NCI-H2081 treated with DMSO at 0.1 percent for 48 hours (cell line): ENCODE measurements around the gene PIP5KL1.

Experiments
- DNase-seq: peaks from one replicate; lab custom pipeline; 2025; lab: John Stamatoyannopoulos, UW

Gene PIP5KL1, protein sequence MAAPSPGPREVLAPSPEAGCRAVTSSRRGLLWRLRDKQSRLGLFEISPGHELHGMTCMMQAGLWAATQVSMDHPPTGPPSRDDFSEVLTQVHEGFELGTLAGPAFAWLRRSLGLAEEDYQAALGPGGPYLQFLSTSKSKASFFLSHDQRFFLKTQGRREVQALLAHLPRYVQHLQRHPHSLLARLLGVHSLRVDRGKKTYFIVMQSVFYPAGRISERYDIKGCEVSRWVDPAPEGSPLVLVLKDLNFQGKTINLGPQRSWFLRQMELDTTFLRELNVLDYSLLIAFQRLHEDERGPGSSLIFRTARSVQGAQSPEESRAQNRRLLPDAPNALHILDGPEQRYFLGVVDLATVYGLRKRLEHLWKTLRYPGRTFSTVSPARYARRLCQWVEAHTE

DNA sequence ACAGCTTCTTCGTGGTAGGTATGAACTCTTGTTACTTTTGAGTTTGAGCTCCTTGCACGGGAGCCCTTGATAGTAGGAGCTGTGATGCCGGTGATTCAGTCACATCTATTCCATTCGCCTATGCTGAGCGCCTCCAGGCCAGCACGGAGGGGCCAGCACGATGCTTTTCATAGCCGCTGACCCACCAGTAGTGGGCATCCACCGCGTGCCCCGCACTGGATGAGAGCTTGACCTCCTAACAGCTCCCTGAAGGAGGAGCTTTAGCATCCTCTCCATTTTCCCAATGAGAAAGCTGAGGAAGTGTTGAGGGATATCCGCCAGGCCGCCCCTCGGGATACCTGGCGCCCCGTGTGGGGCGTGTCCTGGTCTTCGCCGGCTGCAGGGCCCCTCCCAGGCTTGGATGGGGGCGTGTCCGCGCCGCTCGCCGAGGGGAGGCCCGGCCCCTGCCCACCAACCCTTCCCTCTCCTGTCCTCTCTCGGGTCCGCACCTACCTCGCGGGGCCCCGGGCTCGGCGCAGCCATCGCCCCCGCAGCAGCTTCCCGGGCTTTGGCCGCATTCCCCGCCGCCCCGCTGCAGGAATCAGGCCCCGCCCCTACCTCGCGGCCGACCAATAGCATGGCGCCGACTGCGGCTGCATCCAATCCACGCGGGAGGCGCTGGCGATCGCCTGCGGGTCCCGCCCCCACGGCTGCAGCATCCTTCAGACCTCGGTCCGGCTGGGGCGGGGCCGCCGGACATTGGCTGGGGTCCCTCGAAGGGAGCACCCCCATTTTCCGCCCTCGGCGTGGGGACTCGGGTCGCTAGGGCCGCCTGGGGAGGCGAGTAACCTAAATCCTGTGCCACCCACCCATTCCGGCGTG, at the start of gene PIP5KL1:
Gene PIP5KL1 (minus strand): TSS at position 547 of the 861 bp plus-strand sequence. CDS start 25 bp downstream, at position 522.
- no peak for DNase-seq

DNA sequence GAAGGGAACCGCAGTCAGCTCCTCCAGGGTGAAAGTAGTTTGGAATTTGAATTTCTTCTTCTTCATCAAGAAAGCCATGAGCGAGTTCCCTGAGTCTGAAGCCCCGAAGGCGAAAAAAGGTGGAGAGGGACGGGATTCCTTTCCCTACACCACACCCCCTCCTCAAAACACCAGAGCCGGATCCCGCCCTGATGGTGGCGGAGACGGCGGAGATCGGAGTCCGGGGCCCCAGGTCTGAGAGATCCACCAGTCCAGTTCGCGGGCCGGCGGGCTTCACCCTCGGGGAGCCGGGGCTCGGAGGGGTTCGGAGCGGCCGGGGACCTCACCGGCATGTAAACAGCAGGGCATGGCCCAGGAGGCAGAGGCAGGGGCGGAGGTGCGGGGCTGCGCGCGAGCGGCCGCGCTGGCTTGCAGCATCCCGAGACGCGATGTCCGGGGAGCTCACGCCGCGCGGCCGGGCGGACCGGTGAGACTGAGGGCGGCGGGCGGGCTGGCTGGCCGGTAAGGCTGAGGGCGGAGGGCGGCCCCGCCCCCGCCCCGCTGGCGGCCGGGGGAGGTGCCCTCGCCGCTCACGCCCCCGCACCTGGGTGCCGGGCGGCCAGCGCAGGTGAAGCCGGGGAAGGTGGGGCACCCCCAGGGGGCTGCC, 49.6 kb upstream of the PIP5KL1 start:
- DNase-seq, result no peak

DNA sequence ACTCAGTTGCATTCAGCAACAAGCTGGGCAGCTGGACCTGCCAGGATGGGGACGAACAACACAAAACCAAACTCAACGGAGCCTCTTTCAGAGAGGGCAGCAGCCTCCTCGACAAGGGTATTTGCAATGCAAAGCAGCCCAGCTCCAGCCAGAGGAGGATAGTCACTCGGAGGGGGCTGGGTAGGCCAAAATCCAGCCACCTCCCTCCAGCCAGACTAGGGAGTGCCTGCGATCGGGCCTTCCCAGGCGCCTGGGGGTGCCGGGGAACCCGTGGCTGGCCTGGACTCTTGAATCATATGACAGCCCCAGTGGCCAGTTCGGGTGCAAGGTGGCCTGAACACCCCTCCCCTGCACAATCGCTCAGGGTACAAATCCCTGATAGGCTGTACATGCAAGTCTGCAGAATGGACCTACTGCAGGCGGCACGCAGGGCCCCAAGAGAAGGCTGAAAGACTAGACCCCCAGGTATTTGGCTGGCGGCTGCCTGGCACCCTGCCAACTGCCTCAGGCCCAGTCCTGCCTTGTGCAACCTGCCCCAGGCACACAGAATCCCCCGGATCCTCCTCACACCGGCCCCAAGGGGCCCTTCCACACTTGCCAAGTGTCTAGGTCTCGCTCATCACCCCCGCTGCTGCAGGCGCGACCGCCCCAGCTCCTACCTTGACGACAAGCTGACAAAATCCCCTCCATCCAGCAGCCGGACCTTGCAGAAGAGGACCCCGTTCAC, 48.9 kb upstream of the PIP5KL1 start:
- no peak for DNase-seq

DNA sequence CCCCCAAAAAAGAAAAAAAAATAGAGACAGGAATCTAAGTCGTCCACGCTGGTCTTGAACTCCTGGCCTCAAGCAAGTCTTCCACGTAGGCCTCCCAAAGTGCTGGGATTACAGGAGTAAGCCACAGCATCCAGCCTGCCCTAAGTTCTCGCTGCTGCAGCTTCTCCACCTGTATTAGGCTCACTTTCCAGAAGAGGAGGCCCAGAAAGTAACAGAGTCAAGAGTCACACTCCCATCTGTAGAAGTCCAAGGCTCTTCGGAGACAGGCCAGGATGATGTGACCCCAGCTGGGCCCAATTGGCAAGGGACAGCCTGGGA, 48.4 kb upstream of the PIP5KL1 start:
- DNase-seq, result no peak

DNA sequence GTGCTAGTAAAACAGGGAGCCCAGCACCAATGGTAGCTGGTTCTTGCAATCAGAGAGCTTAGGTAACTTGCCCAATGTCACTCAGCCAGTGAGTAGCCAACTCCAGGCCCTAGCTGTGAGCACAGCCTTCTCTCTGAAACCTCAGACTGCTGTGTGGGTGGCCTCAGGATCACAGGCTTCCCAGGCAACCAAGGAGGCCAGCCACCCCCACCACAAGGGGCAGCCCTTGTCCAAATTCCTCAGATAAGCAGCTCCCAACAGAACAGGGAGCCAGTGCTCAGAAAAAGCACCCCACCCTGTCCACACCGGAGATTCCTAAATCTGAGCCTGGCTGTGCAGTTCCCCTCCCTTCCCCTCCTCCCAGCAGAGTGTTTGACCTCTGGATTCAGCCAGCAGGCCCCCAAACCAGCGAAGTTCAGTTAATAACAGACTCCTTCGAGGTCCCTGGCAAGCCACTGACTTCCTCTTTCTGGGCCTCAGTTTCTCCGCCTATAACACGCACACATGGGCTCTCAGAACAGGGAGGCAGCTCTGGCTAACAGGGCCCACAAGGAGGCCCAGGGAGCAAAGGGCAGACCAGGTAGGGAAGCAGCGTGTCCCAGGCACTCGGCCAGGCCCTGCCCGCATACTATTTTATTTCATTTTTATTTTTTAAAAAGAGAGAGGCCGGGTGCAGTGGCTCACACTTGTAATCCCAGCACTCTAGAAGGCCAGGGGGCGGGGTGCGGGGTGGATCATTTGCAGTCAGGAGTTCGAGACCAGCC, 47.5 kb upstream of the PIP5KL1 start:
- no peak for DNase-seq

DNA sequence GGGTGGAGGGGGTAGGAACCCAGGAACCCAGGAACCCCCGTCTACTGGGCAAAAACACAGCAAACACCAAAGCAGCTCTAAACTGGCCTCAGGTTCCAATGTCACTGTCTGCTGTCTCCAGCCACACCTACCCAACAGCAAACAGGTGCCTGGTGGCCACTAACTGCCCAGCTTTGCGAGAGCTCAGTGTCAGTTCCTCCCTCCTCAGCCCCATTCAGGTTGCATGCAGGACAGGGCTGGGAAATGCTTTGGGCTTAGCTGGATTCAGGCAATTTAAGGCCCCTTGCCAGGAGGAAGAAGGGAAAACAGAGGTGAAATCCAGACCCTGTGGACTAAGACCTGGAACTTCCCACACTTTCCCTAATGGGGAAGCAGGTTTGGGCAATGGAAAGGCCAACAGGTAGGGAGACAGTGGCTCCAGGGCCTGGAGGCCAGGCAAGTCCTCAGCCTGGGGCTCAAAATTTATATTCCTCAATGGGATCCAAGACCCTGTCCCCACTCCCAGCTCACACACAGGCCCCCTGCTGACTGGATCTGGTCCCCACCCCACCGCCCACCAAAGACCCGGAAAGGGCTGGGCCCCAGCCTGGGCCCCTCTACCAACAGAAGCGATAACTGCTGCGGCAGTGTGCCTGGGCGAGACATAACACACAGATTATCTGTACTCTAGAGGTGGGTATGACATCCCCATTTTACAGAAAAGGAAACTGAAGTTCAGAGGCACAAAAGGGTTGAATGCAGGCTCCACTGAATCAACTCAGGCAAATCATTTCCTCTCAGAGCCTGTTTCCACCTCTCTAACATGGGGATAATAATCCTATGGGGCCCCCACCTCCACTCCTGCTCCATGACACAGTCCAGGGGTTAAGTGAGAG, 46.7 kb upstream of the PIP5KL1 start:
- no peak for DNase-seq

DNA sequence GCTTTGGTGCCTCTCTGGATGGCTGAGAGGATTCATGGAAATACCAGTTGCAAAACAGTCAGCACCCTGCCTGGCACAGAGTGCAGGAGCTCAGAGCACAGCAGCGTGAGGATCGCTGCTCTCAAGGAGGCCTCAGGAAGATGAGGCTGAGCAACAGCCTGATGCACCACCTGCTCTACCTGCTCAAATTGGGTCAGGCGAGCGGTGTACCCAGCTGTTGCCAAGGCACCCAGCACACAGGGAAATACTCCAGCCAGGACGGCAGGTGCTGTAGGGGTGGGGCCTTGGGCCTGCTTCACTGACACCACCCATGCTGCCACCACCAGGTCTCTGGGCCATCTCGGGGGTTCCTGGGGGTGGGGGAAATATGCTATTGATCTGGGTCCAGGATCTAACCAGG, 45.9 kb upstream of the PIP5KL1 start:
- DNase-seq, result peak; percentile 52

DNA sequence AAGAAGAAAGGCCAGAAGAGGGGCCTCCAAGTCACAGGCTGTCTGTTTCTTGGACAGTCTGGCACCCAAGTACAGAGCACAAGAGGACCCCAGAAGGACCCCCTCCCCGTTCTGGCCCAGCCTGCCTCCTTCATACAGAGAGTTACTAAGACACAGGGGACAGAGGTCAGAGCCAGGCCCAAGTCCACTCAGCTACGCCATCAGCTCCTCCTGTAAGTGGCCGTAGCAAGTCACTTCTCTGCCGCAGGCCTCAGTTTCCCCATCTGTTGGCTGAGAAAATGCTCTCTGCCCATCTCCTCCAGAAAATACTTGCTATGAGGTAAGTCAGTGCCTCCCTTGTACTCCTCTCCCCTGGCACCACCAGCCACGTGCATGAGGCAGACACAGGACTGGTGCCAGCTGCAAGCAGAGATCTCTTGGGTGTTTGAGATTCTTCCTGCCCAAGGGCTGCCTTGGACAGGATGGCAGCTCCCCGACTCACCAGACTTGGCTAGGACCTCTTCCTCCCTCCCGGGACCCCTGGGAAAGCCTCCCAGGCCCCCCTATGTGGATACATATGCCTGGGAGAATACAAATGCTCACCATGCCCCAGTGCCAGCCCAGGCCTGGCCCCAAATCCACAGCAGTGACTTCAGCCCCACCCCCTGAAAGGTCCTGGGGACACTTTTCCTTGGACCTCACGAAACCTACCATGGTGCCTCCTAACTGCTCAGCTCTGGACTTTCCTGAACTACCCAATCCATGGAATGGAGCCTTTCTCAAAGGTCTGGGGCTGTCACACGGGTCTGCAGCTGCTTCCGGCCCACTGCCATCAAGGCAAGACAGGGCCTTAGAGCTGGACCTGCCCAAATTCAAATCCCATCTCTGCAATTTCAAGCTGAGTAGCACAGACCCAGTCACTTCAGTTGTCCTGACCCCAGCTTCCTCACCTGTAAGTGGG, 45.1 kb upstream of the PIP5KL1 start:
- no peak for DNase-seq

DNA sequence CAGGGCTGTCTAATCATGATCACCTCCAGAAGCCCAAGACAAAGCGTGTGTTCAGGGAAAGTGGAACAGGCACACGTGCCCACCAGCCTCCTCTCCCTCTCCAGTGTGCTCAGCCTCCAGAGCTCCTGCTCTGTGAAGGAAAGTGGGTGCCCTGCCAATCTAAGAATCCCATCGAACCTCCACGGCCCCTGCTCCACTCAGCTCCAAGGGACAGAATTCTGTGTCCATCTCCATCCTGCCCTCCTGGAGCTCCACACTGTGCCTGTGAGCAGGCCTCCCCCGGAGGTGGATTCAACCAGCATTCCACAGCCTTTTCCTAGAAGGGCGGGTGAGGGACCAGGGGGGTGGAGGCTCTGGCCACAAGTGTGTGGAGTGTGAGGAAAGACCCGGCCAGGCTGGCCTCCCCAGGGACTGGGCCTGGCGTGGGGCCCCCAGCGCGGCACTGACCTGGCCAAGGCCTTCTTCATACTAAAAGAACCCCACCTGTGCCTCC, 44.2 kb upstream of the PIP5KL1 start:
- no peak for DNase-seq

DNA sequence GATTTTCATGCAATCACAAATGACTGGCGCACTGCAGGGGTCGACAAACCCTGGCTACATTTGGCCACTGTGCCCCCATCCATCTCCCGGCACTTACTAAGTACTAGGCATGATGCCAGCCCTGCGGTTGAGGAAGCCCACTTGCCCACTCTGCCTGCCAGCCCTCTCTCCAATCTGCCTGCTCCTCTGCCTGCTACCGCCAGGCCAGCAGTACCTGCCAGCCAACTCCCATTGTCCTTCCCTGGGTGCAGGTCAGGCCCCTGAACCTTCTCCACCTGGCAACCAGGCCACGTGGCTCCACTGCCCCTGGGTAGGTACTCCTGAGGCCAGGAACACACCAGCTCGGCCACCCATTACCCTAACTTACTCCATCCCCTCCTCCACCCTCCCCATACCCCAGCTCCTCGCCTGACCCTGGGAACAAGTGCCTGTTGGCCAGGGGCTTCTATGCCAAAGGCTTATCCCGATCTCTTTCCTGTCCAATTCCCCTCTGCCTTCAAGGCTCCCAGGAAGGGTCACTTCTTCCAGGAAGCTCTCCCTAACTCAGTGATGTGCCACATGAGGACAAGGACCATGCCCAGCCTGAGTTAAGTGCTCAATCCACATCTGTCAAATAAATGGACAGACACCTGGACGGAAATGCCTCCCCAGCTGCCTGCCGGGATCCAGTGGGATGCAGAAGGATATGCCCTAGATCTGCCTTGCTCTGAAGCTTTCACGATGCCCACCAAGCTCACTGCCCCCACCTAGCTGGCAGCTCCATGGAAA, 43.6 kb upstream of the PIP5KL1 start:
- DNase-seq, result no peak

DNA sequence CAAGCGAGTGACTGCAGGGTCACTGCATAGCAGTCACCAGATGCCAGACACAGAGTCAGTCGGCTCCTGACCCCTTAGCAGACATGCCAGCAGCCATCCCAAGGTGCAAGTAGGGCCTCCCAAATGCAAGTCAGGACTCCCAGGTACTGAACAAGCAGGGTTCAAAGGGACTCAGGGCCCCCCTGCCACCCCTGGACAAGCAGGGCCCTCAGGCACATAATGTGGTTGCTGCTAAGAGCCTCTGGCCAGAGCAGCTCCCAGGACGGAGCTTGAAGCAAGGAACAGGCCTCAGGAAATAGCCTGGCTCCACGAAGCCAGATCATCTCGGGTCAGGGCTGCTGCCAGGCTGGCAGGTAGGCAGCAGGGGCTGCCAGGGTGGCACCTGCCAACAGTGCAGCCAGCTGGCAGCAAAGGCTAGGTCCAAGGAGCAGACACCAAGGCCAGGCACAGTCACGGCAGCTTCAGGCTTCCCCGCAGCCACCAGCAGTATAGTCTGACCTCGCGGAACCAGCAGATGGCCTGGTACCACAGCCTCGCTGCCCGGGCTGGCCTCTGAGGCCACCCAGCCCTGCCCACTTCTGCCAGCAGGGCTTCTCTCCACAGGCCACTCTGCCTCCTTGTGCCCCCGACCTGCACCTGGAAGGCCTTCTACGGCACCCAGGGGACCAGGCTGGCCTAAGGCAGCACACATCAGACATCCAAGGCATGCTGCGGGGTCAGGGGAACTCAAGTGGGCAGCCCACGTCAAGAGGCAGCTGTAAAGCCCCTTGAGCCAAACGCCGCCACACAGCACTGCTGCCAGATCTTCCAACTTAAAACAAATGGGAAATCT, 42.8 kb upstream of the PIP5KL1 start:
- no peak for DNase-seq

DNA sequence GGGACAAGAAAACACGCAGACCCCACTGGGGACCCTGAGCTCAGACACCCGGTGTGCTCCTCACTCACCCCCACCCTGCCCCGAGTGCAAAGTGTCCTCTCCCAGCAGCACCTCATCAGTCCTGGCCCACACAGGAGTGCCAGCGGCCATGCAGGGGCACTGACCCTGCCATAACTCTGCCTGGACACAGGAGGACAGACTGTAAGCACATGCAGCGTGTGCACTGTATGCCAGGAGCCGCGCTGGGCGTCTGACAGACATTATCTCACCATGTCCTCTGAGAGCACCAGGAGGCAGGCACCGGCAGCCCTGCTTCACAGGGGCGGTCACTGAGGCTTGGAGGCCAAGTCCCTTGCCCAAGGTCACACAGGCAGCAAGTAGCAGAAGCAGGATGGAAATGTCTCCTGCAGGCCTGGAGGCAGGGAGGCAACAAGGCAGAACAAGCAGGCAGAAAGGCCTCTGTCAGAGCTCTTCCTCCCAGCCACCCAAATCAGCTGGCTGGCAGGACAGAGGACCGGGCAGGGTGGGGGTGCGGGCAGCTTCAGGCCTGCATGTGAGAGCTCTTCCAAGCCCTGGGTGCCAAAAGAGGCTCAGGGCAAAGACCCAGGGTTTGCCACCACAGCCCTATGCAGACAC, 41.8 kb upstream of the PIP5KL1 start:
- DNase-seq, result no peak

DNA sequence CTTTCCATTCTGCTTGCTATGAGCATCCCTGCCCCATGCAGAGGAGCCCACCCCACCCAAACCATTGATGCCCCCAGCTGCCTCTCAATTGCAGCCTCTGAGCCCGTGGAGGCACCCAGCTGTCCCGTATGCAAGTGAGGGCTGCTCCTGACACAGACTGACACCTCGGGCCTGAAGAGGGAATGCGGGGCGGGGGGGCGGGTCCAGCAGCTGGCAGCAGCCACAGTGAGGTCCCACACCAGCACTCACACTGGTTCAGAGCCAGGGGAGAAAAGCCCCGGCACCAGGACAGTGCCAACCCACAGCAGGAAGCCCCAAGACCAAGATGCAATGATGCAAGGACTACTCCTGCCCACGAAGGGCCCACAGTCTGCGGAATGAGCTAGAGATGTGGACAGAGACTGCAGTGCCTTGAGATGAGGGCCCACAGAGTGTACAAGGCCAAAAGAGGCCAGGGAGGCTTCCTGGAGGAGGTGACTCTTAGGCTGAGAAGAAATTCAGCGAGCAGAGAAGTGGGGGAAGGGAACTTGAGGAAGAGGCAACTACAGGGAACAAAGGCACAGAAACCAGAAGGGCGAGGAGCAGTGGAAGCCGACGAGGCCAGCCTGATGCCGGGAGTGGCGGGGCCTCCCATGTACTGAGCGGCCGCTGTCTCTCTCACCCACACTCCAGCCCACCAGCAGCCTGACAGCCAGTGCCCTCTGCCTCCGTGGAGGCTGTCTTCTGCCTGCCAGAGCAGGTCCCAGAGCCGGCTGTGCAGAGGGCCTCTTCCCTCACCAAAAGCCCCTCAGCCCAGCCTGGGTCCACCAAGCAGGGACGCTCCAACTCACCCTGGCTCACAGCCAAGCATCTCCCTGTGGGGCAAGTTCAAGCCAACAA, 41.0 kb upstream of the PIP5KL1 start:
- no peak for DNase-seq

DNA sequence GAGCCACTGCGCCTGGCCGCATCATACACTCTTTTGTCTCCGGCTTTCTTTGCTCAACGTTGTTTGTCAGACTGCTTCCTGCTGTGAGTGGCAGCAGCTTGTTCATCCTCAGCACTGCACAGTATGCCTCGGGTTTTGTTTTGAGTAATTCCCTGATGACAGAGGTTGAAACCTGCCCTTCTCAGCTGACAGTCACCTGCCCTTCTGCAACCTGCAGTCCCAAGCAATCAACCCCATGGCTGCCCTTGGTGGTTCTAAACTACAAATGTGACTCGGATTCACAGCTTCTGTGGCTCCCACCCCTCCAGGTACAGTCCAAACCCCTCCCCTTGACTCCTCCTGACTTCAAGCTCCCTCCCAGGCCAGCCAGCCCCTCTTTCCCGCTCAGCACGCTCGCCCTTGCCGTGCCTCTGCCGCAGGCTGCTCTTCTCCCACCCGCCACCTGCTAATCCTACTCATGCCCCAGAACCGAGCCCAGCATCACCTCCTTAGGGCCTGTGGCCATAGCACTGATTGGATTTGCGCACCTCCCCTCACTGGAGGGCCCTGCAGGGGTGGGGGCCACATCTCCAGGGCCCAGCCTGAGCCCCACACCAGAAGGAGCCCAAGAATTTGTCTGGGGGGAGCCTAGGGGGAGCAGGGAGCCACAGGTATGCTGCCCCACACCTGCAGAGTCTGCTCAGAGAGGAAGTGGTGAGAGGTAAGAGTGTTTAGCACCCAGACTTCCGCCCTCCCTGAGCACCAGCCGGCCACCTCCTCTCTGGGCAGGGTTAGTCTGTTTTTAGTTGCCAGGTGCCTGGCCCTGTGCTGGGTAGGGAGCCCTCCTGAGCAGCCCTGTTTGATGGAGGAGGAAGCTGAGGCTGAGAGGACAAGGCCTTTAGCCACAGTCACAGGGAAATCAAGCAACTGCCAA, 40.1 kb upstream of the PIP5KL1 start:
- peak; percentile 61 for DNase-seq
